Left renal cortex interstitium (tissue), 4 donors: ENCODE measurements around the gene FCHSD2. TPM values are rescaled to one million over a fixed set of nuclear protein-coding genes. Genes with fewer than 3 reads are reported as not detected.
"Not testable (repeated sequence)": the region's sequence is repeated elsewhere in the genome, so short reads cannot be mapped to it uniquely, and the experiment has no call there.

Source experiments
- DNase-seq, 4 donors: peaks; one replicate each; pipeline ENCODE4 v3.0.0-alpha.2; 2013; ENCODE audit warnings: low read depth in 4 of 4, low spot score in 2 of 4, missing footprints in 1 of 4
- polyA plus RNA-seq, 4 donors: library from polyadenylated mRNA; unstranded; fragments of 120-200 nt; gene quantifications; one replicate each; pipeline ENCODE4 v1.2.1, GENCODE V29; 2013; ENCODE audit not compliant: insufficient read length in 4 of 4

The FCHSD2 gene
- polyA plus RNA-seq, 4 donors: 36.1 to 43.2 (median 37.8) TPM

DNA sequence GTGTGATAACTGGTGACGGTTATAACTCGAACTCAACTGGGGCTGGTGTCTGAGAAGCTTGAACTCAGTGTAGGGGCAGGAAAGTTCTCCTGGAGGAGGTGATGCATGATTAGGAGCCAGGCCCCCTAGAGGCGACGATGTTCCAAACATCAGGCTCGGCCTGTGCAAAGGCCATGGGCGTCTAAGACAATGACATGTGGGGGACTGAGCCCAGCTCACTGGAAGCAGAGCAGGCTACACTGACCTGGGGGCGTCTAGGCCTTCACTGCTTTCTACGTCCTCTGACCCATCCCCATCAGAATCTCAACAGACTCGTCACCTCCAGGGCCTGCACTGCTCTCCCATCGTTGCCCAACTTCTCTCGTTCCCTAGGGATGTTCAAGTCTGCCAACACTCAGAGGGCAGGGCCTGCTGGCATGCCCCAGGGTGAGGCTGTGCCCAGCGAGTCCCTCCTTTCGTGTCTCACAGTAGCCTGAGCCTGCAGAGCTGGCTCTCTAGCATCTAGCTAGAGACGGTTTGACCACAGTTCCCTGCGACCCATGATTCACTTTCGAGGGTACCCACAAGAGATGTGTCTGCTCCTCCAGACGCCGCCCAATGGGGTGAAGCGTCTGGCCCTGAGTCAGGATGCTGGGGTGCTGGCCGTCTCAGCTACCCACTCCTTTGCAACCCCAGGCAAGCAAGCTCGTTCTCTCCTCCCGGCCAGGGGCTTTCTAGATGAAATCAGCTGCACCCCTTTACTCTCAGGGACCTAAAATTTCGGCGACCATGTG, 329.0 kb downstream of the FCHSD2 start:
- no peak for DNase-seq

DNA sequence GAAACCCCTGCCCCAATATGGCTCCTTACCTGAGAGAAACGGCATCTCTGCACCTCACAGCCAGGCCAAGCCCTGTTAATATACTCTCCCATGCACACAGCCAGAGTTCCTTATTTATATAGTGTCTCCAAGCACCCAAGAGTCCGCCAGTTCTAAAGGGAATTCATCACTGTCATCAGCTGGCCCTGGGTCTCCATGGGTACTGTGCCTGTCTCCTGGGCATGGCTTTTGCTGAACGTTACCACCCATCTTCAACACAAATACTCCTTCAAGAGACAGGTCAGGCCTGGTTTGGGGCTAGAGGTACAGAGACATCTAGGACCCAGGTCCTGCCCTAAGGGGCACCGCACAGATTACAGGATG, 329.5 kb downstream of the FCHSD2 start:
- no peak for DNase-seq

DNA sequence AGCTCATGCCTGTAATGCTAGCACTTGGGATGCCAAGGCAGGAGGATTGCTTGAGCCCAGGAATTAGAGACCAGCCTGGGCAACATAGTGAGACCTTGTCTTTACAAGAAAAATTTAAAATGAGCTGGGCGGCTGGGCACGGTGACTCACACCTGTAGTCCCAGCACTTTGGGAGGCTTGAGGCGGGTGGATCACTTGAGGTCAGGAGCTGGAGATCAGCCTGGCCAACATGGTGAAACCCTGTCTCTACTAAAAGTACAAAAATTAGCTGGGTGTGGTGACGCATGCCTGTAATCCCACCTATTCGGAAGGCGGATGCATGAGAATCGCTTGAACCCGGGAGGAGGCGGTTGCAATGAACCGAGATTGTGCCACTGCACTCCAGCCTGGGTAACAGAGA, 330.4 kb downstream of the FCHSD2 start:
- DNase-seq: not testable (repeated sequence)

DNA sequence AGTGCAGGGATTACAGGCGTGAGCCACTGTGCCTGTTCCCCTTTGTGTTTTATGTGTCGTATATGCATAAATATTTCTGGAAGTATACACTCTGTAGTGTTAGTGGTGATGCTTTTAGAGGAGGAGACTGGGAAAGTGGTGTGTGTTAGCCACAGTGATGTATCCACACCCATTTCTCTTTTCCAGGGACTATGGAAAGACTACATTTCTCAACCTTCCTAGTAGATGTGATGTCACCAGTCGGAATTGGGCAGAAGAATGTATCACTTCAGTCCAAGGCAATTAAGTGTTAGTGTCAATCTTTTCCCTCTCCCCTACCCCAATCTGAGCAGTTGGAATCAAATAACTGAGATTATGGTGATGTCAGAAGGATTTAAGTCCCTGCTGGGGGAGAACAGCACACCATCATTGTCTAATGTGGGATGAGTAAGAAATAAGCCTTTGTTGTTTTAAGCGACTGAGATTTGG, 333.8 kb downstream of the FCHSD2 start:
- DNase-seq: no peak

DNA sequence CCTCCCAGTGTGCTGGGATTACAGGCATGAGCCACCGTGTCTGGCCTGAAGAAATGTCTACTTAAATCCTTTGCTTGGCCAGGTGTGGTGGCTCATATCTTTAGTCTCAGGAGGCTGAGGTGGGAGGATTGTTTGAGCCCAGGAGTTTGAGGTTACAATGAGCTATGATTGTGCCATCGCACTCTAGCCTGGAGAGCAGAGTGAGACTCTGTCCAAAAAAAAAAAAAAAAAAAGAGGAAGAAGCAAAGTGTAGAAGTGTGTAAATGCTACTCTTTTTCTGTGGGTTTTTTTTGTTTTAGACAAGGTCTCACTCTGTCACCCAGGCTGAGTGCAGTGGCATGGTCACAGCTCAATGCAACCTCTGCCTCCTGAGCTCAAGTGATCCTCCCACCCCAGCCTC, 334.3 kb downstream of the FCHSD2 start:
- DNase-seq: no peak

DNA sequence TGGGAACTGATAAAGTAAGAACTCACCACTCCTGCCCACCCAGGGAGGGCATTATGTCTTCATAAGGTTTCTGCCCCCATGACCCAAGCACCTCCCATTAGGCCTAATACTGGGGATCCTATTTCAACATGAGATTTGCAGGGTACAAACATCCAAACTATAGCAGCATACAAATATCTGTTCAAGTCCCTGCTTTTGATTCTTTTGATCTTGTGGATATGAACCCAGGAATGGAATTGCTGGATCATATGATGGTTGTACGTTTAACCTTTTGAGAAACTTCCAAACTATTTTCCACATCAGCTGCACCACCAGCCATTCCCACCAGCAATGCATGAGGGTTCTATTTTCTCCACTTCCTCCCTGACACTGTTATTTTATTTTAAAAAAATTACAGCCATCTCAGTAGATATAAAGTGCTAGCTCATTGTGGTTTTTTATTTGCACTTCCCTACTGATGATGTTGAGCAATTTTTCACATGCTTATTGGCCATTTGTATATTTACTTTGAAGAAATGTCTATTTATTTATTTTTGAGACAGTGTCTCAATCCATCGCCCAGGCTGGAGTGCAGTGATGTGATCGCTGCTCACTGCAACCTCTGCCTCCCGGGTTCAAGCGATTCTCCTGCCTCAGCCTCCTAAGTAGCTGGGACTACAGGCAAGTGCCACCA, 335.0 kb downstream of the FCHSD2 start:
- no peak for DNase-seq

DNA sequence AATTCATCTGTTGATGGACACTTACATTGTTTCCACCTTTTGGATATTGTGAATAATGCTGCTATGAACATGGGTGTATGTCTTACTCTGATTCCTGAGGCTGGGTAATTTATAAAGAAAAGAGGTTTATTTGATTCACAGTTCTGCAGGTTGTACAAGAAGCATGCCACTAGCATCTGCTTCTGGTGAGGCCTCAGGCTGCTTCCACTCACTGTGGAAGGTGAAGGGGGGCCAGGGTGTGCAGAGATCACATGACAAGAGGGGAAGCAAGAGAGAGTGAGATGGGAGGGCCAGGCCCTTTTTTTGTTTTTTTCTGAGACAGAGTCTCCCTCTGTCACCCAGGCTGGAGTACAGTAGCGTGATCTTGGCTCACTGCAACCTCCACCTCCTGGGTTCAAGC, 335.7 kb downstream of the FCHSD2 start:
- not testable (repeated sequence) for DNase-seq

DNA sequence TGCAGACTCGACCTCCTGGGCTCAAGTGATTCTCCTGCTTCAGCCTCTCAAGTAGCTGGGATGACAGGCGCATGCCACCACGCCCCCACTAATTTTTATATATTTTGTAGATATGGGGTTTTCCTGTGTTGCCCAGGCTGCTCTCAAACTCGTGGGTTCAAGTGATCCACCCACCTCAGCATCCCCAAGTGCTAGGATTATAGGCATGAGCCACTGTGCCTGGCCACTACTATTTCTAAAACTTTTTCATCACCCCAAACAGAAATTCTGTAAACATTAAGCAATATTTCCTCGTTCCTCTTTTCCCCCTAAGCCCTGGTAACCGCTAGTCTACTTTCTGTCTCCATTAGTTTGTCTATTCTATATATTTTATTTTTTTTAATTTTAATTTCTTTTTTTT, 336.9 kb downstream of the FCHSD2 start:
- DNase-seq: no peak

DNA sequence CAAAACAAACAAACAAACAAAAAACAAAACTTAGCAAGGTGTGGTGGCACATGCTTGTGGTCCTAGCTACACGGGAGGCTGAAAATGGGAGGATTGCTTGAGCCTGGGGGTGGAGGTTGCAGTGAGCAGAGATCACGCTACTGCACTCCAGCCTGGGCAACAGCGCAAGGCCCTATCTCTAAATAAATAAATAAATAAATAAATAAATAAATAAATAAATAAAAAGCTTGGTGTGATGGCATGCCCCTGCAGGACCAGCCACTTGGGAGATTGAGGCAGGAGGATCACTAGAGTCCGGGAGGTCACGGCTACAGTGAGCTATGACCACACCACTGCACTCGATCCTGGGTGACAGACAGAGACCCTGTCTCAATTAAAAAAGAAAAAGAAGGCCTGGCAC, 339.3 kb downstream of the FCHSD2 start:
- DNase-seq: no peak

DNA sequence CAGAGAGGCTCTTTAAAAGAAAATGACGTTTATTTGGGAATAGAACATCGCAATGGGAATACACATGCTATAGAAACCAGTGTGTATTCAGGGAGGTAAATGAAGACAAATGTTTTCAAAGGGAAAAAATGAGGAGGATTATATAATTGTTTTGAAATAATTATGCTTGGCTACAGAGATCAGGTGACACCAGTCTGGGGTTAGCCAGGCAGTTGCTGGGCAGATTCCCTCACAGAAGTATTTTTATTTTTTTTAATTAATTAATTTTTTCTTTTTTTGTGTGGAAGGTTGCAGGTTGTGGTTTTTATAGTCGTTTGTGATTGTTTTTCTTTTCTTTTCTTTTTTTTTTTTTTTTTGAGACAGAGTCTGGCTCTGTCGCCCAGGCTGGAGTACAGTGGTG, 342.7 kb downstream of the FCHSD2 start:
- DNase-seq: no peak

DNA sequence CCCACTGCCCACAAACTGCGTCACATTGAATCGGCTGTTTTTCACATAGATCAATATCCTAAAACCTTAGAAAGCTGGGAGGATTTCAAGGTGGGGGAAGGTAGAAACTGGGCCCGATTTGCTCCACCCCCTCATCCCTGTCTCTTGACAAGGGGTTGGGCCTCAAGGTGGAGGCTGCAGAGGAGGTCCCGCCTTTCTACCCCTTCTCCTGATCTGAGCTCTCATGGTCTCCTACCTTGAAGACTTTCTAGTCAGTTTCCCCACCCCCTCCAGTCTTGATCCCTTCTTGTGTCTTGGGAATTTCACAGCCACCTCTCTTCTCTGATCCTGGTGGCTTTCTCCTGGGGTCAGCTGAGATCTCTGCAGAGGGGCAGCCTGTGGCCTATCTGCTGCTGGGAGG, 343.8 kb downstream of the FCHSD2 start:
- no peak for DNase-seq

DNA sequence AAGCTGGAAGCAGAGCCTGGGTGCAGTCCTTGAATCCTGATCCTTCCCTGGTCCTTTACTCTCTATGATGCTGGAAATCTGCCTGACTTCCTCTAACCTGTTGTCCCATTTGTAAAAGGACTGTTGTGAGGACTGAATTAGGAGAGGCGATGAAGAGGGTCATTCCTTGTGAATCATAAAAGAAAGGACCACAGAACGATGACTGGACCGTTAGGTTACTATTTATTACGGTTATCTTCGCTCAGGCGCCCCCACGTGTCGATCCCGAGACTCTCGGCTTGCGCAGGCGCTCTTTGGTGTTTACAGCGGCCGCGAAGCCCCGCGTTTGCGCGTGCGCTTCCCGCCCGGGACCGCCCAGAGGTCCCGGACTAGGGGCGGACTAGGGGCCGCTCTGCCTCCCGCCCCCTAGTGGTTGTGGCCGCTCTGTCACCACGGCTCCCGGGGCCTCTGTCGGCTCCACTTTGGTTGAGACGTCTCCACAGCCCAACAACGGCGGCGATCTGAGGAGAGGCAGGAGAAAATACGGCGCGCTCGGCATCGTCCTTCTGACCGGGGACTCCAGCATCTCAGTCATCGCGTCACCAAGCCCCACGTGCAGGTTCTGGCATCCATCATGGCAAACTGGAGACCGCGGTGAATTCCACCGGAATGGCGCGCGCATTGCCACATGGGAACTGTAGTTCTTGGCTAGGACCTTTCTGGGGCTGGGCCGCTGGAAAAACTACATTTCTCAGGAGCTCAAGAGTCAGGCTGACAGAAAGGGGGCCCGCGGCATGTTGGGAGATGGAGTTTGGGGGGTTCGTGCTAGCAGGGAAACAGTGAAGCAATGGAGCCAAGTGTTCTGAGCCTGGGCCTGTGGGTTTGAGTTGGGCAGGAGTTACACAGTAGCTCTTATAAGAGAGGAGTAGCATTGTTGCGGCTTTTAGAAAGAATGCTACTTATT, 348.4 kb downstream of the FCHSD2 start, which contains the start of gene STARD10:
STARD10 (minus strand) TSS at position 623 of the 943 bp plus-strand sequence. CDS start 12,866 bp downstream, outside the sequence.
- DNase-seq: peak; percentile 94 to 99 (median 96)

DNA sequence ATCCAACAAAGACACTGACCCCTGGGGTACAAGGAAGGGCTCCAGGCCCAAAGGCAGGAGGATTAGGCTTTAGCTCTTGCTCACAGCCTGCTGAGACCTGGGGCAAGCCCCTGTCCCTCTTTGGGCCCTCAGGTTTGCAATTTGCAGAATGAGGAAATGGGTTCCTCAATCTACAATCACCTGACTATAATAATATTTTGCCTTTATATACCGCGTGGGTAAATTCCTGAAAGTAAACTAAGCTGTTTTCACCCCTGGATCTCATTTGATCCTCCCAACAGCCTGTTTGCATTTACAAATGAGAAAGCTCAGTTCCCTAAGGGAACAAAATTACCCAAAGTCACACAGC, 349.1 kb downstream of the FCHSD2 start:
- no peak for DNase-seq

DNA sequence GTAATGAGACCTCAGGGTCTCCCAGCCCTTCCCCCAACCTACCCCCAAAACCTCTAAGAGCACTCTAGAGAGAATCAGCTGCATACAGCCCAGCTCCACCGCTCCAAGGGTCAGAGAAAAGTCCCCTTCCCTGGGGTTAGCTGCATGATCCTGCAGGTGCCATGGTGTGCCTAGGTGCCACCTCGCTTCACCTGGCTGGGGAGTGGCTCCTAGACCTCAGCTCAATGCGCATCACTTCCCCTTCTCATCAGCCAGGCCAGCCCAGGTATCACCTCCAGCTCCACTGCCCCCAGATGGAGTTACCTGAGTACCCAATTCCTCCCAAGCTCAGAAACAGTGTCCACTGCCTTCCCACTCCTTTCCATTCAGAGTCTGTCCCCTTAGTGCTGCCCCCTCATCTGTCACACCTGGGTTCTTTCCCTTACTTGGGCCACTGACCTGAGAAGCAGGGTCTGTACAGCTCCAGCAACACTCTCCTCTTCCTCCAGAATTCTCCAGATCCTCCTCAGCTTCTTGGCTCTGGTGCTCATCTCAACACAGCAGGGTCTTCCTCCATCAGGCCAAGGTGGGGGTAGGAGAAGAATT, 349.6 kb downstream of the FCHSD2 start:
- DNase-seq: no peak

DNA sequence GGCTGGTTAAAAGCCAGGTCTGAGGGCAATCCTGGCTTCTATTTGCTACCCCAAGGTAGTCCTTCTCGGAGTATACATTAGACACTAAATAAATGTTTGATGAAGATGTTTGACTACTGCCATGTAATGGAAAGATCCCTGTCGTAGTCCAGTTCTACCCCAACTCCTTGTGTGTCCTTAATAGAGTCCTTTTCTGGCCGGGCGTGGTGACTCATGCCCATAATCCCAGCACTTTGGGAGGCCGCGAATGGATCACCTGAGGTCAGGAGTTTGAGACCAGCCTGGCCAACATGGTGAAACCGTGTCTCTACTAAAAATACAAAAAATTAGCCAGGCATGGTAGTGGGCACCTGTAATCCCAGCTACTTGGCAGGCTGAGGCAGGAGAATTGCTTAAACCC, 350.9 kb downstream of the FCHSD2 start:
- DNase-seq: not testable (repeated sequence)

DNA sequence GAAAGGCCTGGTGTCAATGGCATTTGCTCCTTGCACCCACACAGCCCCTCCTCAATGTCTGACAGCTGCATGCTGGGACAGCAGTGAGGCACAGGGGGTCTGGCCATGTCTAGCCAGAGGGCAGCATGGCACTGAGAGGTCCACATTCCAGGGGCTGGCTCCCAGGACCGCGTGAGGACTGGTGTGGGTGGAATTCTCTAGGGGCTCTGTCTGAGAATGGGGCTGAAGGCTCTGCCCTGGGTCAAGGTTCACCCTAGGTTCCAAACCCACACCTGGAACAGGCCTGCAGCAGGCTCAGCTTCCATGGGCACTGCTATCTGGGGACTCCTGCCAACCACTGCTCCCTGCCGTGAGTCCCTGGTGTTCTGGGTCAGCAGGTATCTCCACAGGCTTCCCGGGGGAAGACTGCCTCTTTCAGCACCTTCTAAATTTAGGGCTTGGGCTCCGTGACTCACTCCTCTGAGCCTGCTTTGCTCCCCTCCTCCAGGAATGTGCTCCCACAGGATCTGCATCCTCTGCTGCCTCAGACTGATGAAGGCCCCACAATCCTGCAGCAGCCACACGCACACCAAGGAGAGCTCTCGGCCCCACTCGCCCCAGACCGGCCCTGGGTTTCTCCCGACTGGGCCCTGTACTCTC, 352.5 kb downstream of the FCHSD2 start:
- no peak for DNase-seq

DNA sequence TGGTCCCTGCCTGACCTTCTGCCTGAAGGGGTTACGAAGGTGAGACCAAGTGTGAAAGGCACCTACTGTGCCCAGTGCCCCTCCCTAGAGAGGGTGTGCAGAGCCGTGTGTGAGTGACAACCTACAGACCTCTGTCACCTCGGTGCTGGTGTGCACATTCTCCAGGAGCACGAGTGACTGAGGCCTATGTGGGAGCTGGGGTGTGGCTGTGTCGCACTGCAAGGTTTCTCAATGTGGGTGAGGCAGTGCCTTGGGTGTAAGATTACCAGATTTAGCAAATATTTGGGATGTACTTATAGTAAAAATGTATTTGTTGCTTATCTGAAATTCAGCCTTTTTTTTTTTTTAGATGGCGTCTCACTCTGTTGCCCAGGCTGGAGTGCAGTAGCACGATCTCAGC, 353.9 kb downstream of the FCHSD2 start:
- DNase-seq: no peak

DNA sequence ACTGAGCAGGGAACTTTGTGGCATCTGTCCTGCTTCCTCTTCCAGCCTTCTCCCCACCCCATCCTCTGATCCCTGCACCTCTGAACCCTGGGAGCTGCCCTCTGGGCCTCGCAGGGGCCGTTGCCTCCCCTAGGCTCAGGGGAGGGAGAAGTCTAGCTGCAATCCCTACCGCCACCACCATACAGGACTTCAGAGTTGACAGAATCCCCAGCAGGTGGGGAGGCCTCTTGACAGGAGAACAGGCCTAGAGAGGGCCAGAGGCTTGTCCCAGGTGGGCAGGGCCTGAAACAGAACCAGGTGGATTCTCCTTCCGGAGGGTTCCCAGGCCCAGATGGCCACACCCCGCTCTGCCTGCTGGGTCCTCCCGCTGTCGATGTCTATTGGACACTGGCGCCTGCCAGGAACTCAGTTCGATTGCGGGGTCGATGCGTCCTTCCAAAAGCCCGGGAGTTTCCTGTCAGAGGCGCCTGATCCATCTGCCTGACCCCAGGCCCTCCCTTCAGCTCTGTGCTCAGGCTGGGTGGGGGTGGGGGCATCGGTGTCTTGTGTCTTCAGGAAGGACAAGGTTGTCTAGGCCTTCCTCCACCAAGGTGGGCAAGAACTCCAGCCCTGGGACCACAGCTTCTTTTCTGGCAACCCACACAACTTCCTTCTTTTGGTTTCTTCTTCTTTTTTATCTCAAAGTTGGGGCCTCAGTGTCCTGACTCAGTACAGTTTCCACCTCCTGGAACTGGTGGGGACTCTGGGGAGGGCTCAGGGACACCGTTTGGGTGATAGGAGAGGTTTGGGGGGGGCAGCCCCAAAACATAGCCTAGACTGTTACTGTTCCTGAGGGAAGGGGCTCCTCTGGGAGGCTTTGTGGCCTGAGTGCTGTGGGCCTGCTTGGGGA, 354.7 kb downstream of the FCHSD2 start:
- DNase-seq: no peak
